Measurements from ENCODE around the gene CYB5A. TPM values are rescaled to one million over a fixed set of nuclear protein-coding genes. Genes with fewer than 3 reads are reported as not detected.

The CYB5A gene
- total and polyA plus RNA-seq, 2 donors from 2014 or later = 243 to 1,143 TPM

GRCh38 chr18:74268933-74269620 is 22.7 kb downstream of the CYB5A start:
- FAIRE-seq (no peak), DNase-seq (peak in 1 of 5 donors; percentile 75)
- intact Hi-C loops (cut with DNase I) = no loop called here
- peaks cover 8 to 56% (median 47%) of the 10 kb centered on the region in 3 donors for H3K4me1 ChIP-seq (ENCODE audit: control insufficient read depth in 2 of 3, insufficient read depth in 2 of 3, low read depth in 1 of 3, low read length in 3 of 3)
- TF ChIP-seq CTCF (IDR thresholded peaks at IDR 0.05; ENCODE audit: borderline replicate concordance, extremely low read depth, insufficient read depth) = no peak
- H3K4me3 ChIP-seq (ENCODE audit: low read length in 3 of 3) = peak overlapping the region in 1 of 3 donors; percentile 17
- H3K9ac ChIP-seq (ENCODE audit: low read length in 3 of 3) = no peak overlapping the region
- H3K9me3 ChIP-seq (ENCODE audit: control insufficient read depth in 2 of 3, insufficient read depth in 1 of 3, low read length in 3 of 3) = no peaks in the 10 kb centered on the region
- peaks cover 0 to 9% (median 5%) of the 10 kb centered on the region in 3 donors for H3K36me3 ChIP-seq (ENCODE audit: control insufficient read depth in 2 of 3, insufficient read depth in 3 of 3, low read length in 3 of 3)
- H3K27me3 ChIP-seq (ENCODE audit: control insufficient read depth, insufficient read depth, low read length) = no peaks in the 10 kb centered on the region
- peak overlapping the region; percentile 36 to 45 for H3K27ac ChIP-seq (ENCODE audit: low read depth in 2 of 2, low read length in 2 of 2)

GRCh38 chr18:74268175-74268574 is 23.6 kb downstream of the CYB5A start:
- Histone ChIP-seq H3K27me3 (ENCODE audit: control insufficient read depth, insufficient read depth, low read length) (no peaks in the 10 kb centered on the region), H3K27ac (ENCODE audit: low read depth in 2 of 2, low read length in 2 of 2) (peak overlapping the region; percentile 48 to 74), H3K9ac (ENCODE audit: low read length in 3 of 3) (peak overlapping the region in 1 of 3 donors; percentile 22), H3K9me3 (ENCODE audit: control insufficient read depth in 2 of 3, insufficient read depth in 1 of 3, low read length in 3 of 3) (no peaks in the 10 kb centered on the region), H3K4me3 (ENCODE audit: low read length in 3 of 3) (peak overlapping the region in 1 of 3 donors; percentile 3), H3K4me1 (ENCODE audit: control insufficient read depth in 2 of 3, insufficient read depth in 2 of 3, low read depth in 1 of 3, low read length in 3 of 3) (peaks cover 8 to 47% (median 42%) of the 10 kb centered on the region in 3 donors), H3K36me3 (ENCODE audit: control insufficient read depth in 2 of 3, insufficient read depth in 3 of 3, low read length in 3 of 3) (peaks cover 0 to 9% (median 5%) of the 10 kb centered on the region in 3 donors)
- FAIRE-seq (no peak), DNase-seq (no peak)
- no peak for TF ChIP-seq CTCF (IDR thresholded peaks at IDR 0.05; ENCODE audit: borderline replicate concordance, extremely low read depth, insufficient read depth)
- intact Hi-C loops (cut with DNase I) = no loop called here

GRCh38 chr18:74266161-74266560 is 25.6 kb downstream of the CYB5A start:
- FAIRE-seq (peak; percentile 19), DNase-seq (no peak)
- intact Hi-C loops (cut with DNase I) = no loop called here
- no peaks in the 10 kb centered on the region for H3K9me3 ChIP-seq (ENCODE audit: control insufficient read depth in 2 of 3, insufficient read depth in 1 of 3, low read length in 3 of 3)
- no peak for TF ChIP-seq CTCF (IDR thresholded peaks at IDR 0.05; ENCODE audit: borderline replicate concordance, extremely low read depth, insufficient read depth)
- H3K27ac ChIP-seq (ENCODE audit: low read depth in 2 of 2, low read length in 2 of 2) = peak overlapping the region in 1 of 2 donors; percentile 82
- H3K9ac ChIP-seq (ENCODE audit: low read length in 3 of 3) = peak overlapping the region in 1 of 3 donors; percentile 23
- peaks cover 0 to 21% (median 13%) of the 10 kb centered on the region in 3 donors for H3K36me3 ChIP-seq (ENCODE audit: control insufficient read depth in 2 of 3, insufficient read depth in 3 of 3, low read length in 3 of 3)
- H3K27me3 ChIP-seq (ENCODE audit: control insufficient read depth, insufficient read depth, low read length) = no peaks in the 10 kb centered on the region
- peaks cover 6 to 41% (median 35%) of the 10 kb centered on the region in 3 donors for H3K4me1 ChIP-seq (ENCODE audit: control insufficient read depth in 2 of 3, insufficient read depth in 2 of 3, low read depth in 1 of 3, low read length in 3 of 3)
- H3K4me3 ChIP-seq (ENCODE audit: low read length in 3 of 3) = peak overlapping the region in 1 of 3 donors; percentile 23

All from kidney (tissue), 14 donors.